Natural killer cell treated with Interleukin-12 subunit alpha and Interleukin-12 subunit beta and Interleukin-15 and Interleukin-18, amount 100 ng/mL, for 72 hours (primary cell): ENCODE data around the gene CEBPA. TPM values are rescaled to one million over a fixed set of nuclear protein-coding genes. Genes with fewer than 3 reads are reported as not detected.
"Not testable (repeated sequence)": the region's sequence is repeated elsewhere in the genome, so short reads cannot be mapped to it uniquely, and the experiment has no call there.

Experiments
- ATAC-seq, 2 donors: fragments of 150-1000 bp; cut with Tn5 transposase in 1 of 2; sonication (Bioruptor Pico), chemical (Tn5 transposase) in 1 of 2; 2 replicates each; pipeline ENCODE4 v1.10.0; 2021
- DNase-seq: peaks from one replicate; pipeline ENCODE4 v3.0.0; 2022; ENCODE audit warnings: low spot score
- H3K27ac Mint-ChIP-seq, 2 donors: 1 replicate in 1 of 2; 2 replicates in 1 of 2; pipeline ENCODE4 v1.8.0; 2022; ENCODE audit warnings: mixed read lengths in 2 of 2, mild to moderate bottlenecking in 1 of 2, moderate library complexity in 1 of 2
- H3K27me3 Mint-ChIP-seq, 2 donors: 1 replicate in 1 of 2; 2 replicates in 1 of 2; pipeline ENCODE4 v1.8.0; 2022; ENCODE audit warnings: mixed read lengths in 2 of 2
- H3K36me3 Mint-ChIP-seq: one replicate; pipeline ENCODE4 v1.8.0; 2022; ENCODE audit warnings: mixed read lengths
- H3K4me1 Mint-ChIP-seq, 2 donors: 1 replicate in 1 of 2; 2 replicates in 1 of 2; pipeline ENCODE4 v1.8.0; 2022; ENCODE audit warnings: low read depth in 2 of 2, mixed read lengths in 2 of 2, mild to moderate bottlenecking in 1 of 2
- H3K4me3 Mint-ChIP-seq: one replicate; pipeline ENCODE4 v1.8.0; 2022; ENCODE audit warnings: mixed read lengths
- H3K9me3 Mint-ChIP-seq: 2 replicates; pipeline ENCODE4 v1.8.0; 2022; ENCODE audit warnings: mixed read lengths
- total RNA-seq, 2 donors: library from RNA; stranded (reverse); gene quantifications; one replicate each; pipeline ENCODE4 v1.2.3, GENCODE V29; 2022

CEBPA gene
- total RNA-seq, 2 donors from 2014 or later, result 1.3 to 1.9 TPM

DNA sequence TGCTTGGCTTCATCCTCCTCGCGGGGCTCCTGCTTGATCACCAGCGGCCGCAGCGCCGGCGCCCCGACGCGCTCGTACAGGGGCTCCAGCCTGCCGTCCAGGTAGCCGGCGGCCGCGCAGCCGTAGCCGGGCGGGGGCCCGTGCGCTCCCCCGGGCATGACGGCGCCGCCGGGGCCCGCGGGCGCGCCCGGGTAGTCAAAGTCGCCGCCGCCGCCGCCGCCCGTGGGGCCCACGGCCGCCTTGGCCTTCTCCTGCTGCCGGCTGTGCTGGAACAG is 497 bp downstream of the CEBPA start:
- DNase-seq, result no peak
- peaks cover 0 to 3% of the 10 kb centered on the region in 2 donors for H3K27me3 Mint-ChIP-seq
- H3K36me3 Mint-ChIP-seq, result no peaks in the 10 kb centered on the region
- no peak overlapping the region for H3K4me3 Mint-ChIP-seq
- no peaks in the 10 kb centered on the region for H3K4me1 Mint-ChIP-seq
- no peak overlapping the region for H3K27ac Mint-ChIP-seq
- H3K9me3 Mint-ChIP-seq, result no peaks in the 10 kb centered on the region
- peak in 1 of 2 donors; percentile 13 for ATAC-seq

DNA sequence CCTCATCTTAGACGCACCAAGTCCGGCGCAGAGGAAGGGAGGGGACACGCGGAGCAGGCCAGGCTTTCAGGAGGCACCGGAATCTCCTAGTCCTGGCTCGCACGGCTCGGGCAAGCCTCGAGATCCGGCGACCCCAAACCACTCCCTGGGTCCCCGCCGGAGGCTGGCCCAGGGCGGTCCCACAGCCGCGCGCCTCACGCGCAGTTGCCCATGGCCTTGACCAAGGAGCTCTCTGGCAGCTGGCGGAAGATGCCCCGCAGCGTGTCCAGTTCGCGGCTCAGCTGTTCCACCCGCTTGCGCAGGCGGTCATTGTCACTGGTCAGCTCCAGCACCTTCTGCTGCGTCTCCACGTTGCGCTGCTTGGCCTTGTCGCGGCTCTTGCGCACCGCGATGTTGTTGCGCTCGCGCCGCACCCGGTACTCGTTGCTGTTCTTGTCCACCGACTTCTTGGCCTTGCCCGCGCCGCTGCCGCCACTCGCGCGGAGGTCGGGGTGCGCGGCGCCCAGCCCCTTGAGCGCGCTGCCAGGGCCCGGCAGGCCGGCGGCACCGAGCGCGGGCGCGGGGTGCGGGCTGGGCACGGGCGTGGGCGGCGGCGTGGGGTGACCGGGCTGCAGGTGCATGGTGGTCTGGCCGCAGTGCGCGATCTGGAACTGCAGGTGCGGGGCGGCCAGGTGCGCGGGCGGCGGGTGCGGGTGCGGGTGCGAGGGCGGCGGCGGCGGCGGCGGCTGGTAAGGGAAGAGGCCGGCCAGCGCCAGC is 1.0 kb downstream of the CEBPA start:
- peak overlapping the region; percentile 48 for H3K4me3 Mint-ChIP-seq

GRCh38 chr19:33300894-33301143 is 1.5 kb downstream of the CEBPA start:
- H3K27me3 Mint-ChIP-seq, result peaks cover 0 to 3% of the 10 kb centered on the region in 2 donors
- H3K4me3 Mint-ChIP-seq, result peak overlapping the region; percentile 48

More for the DNA sequence above, 1.0 kb downstream of the CEBPA start:
- ATAC-seq (no peak), DNase-seq (no peak)
- H3K27ac Mint-ChIP-seq, result no peak overlapping the region
- peaks cover 0 to 3% of the 10 kb centered on the region in 2 donors for H3K27me3 Mint-ChIP-seq
- no peaks in the 10 kb centered on the region for H3K4me1 Mint-ChIP-seq
- H3K9me3 Mint-ChIP-seq, result no peaks in the 10 kb centered on the region
- no peaks in the 10 kb centered on the region for H3K36me3 Mint-ChIP-seq

GRCh38 chr19:33300009-33300893 is 2.1 kb downstream of the CEBPA start:
- Mint-ChIP-seq H3K27me3 (peaks cover 0 to 3% of the 10 kb centered on the region in 2 donors), H3K9me3 (no peaks in the 10 kb centered on the region), H3K4me1 (no peaks in the 10 kb centered on the region), H3K27ac (no peak overlapping the region), H3K4me3 (peak overlapping the region; percentile 48), H3K36me3 (no peaks in the 10 kb centered on the region)
- no peak for ATAC-seq
- no peak for DNase-seq

More at GRCh38 chr19:33300894-33301143, 1.5 kb downstream of the CEBPA start:
- H3K4me1 Mint-ChIP-seq, result no peaks in the 10 kb centered on the region
- H3K36me3 Mint-ChIP-seq, result no peaks in the 10 kb centered on the region
- DNase-seq (no peak), ATAC-seq (no peak)
- H3K9me3 Mint-ChIP-seq, result no peaks in the 10 kb centered on the region
- no peak overlapping the region for H3K27ac Mint-ChIP-seq

GRCh38 chr19:33299051-33299688 is 3.2 kb downstream of the CEBPA start:
- ATAC-seq, result no peak
- Mint-ChIP-seq H3K27ac (no peak overlapping the region), H3K27me3 (peaks cover 0 to 3% of the 10 kb centered on the region in 2 donors), H3K4me1 (no peaks in the 10 kb centered on the region), H3K4me3 (no peak overlapping the region), H3K9me3 (no peaks in the 10 kb centered on the region), H3K36me3 (no peaks in the 10 kb centered on the region)
- no peak for DNase-seq

GRCh38 chr19:33298146-33298911 is 4.0 kb downstream of the CEBPA start:
- DNase-seq (no peak), ATAC-seq (no peak)
- Mint-ChIP-seq H3K27ac (no peak overlapping the region), H3K36me3 (no peaks in the 10 kb centered on the region), H3K4me3 (no peak overlapping the region), H3K4me1 (no peaks in the 10 kb centered on the region), H3K27me3 (peaks cover 0 to 2% of the 10 kb centered on the region in 2 donors), H3K9me3 (no peaks in the 10 kb centered on the region)

- peaks cover 0 to 2% of the 10 kb centered on the region in 2 donors for H3K27me3 Mint-ChIP-seq
- H3K9me3 Mint-ChIP-seq, result no peaks in the 10 kb centered on the region
- ATAC-seq, result no peak
- DNase-seq, result no peak
- H3K36me3 Mint-ChIP-seq, result no peaks in the 10 kb centered on the region
- no peaks in the 10 kb centered on the region for H3K4me1 Mint-ChIP-seq
- no peak overlapping the region for H3K27ac Mint-ChIP-seq
- no peak overlapping the region for H3K4me3 Mint-ChIP-seq
Measured at GRCh38 chr19:33297401-33298145, 4.8 kb downstream of the CEBPA start.

- DNase-seq, result no peak
- H3K36me3 Mint-ChIP-seq, result no peaks in the 10 kb centered on the region
- peak overlapping the region in 1 of 2 donors; percentile 39 for H3K27ac Mint-ChIP-seq
- H3K4me1 Mint-ChIP-seq, result no peaks in the 10 kb centered on the region
- H3K9me3 Mint-ChIP-seq, result no peaks in the 10 kb centered on the region
- no peak overlapping the region for H3K4me3 Mint-ChIP-seq
- H3K27me3 Mint-ChIP-seq, result peaks cover 0 to 2% of the 10 kb centered on the region in 2 donors
- no peak for ATAC-seq
Measured at GRCh38 chr19:33296488-33296971, 5.8 kb downstream of the CEBPA start.

GRCh38 chr19:33295621-33296487 is 6.5 kb downstream of the CEBPA start:
- Mint-ChIP-seq H3K9me3 (no peaks in the 10 kb centered on the region), H3K27ac (peak overlapping the region in 1 of 2 donors; percentile 39), H3K36me3 (no peaks in the 10 kb centered on the region), H3K4me1 (no peaks in the 10 kb centered on the region), H3K4me3 (no peak overlapping the region), H3K27me3 (peaks cover 0 to 2% of the 10 kb centered on the region in 2 donors)
- ATAC-seq (no peak), DNase-seq (no peak)

DNA sequence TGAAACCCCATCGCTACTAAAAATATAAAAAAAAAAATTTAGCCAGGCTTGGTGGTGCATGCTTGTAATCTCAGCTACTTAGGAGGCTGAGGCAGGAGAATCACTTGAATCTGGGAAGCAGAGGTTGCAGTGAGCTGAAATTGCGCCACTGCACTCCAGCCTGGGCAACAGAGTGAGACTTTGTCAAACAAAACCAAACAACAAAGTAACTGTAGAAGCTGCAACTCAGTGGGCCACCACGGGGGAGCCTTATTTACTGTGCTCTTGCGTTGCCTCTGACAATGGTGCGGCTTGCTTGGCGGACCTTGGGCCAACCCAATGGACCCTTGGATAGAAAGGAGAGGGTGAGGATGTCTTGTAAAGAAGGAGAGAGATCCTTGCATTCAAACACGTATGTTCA is 7.3 kb downstream of the CEBPA start:
- not testable (repeated sequence) for H3K36me3 Mint-ChIP-seq, H3K4me3 Mint-ChIP-seq, H3K27ac Mint-ChIP-seq, ATAC-seq, H3K4me1 Mint-ChIP-seq, H3K27me3 Mint-ChIP-seq, H3K9me3 Mint-ChIP-seq, DNase-seq

- peaks cover under 1% of the 10 kb centered on the region for H3K36me3 Mint-ChIP-seq
- peaks cover 0 to 2% of the 10 kb centered on the region in 2 donors for H3K27me3 Mint-ChIP-seq
- H3K9me3 Mint-ChIP-seq, result no peaks in the 10 kb centered on the region
- no peak for ATAC-seq
- H3K27ac Mint-ChIP-seq, result no peak overlapping the region
- no peaks in the 10 kb centered on the region for H3K4me1 Mint-ChIP-seq
- no peak for DNase-seq
- H3K4me3 Mint-ChIP-seq, result no peak overlapping the region
Measured at GRCh38 chr19:33294058-33294798, 8.1 kb downstream of the CEBPA start.
